Umbilical cord (tissue), 2 donors: Measurements from ENCODE around the gene UNKL. TPM values are rescaled to one million over a fixed set of nuclear protein-coding genes. Genes with fewer than 3 reads are reported as not detected.

Experiments used
- DNase-seq: peaks from one replicate; pipeline ENCODE4 v3.0.0-alpha.2; 2015; ENCODE audit warnings: low spot score
- total RNA-seq: library from RNA; depleted of rRNA; stranded (reverse); fragments of >200 nt; gene quantifications from one replicate; pipeline ENCODE4 v1.2.3, GENCODE V29; 2014; ENCODE audit warnings: low replicate concordance; ENCODE audit not compliant: insufficient read depth

The UNKL gene
- total RNA-seq, 1 donor from 2014 or later, result 3.4 TPM

DNA sequence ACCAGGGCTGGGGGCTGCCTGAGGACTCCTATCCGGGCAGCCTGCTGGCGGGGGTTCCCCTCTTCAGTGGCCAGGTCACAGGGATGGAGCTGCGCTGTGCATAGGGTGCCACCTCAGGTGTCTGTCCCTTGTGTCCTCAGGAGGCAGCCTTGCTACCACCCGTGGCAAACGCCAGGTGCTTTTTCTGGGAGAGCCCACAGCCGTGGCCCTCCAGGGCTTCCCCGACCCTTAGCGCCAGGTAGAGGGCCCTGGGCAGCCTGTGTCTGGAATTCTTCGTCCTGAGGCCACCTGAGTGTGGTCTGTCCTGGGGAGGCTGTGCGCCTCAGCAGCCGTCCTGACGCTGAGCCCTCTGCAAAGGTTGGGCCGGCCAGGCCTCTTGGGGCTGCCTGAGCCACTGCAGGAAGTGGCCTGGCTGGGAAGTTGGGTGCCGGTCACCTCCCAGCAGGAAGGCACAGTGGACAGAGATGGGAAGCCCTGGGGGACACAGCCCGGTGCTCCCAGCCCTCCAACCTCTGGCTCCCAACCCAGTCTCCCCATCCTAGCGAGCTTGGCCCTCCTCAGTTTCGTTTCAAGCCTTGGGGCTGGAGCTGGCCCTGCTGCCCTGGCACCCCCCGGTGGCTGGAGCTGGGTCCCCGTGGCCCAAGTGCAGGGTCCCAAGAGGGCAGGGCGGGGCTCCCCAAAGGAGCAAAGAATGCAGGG lies 88.7 kb downstream of the UNKL start:
- DNase-seq, result no peak

DNA sequence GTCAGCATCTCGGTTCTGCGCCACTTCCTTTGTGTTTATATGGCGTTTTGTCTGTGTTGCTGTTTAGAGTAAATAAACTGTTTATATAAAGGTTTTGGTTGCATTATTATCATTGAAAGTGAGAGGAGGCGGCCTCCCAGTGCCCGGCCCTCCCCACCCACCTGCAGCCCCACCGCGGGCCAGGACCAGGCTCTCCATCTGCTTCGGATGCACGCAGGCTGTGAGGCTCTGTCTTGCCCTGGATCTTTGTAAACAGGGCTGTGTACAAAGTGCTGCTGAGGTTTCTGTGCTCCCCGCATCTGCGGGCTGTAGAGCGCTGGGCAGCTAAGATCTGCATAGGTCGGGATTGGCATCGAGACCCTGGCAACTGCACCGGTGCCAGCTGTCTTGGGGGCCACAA lies 89.2 kb downstream of the UNKL start:
- no peak for DNase-seq

DNA sequence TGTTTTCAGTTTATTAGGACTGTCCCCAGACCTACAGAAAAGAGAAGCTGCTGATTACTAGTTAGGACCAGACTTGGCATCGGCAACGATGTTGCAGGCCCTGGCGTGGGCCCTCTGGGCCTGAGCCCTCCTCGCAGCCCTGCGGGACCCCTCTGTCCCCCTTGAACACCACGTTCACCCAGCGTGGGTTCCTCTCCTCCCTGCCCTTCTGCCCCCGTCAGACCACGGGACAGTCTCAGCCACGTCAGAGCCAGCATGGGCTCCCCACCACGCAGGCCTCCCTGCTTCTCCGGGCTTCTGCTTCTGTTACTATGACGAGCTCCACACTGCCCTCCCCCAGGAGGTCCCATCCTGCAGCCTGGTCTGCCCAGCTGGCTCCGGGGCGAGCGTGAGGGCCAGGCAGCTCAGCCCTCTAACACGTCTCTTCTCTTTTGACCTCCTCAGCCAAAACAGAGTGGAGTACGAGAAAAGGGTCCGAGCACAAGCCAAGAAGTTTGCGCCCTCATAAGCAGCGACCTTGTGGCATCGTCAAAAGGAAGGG lies 90.1 kb downstream of the UNKL start:
- DNase-seq, result no peak

DNA sequence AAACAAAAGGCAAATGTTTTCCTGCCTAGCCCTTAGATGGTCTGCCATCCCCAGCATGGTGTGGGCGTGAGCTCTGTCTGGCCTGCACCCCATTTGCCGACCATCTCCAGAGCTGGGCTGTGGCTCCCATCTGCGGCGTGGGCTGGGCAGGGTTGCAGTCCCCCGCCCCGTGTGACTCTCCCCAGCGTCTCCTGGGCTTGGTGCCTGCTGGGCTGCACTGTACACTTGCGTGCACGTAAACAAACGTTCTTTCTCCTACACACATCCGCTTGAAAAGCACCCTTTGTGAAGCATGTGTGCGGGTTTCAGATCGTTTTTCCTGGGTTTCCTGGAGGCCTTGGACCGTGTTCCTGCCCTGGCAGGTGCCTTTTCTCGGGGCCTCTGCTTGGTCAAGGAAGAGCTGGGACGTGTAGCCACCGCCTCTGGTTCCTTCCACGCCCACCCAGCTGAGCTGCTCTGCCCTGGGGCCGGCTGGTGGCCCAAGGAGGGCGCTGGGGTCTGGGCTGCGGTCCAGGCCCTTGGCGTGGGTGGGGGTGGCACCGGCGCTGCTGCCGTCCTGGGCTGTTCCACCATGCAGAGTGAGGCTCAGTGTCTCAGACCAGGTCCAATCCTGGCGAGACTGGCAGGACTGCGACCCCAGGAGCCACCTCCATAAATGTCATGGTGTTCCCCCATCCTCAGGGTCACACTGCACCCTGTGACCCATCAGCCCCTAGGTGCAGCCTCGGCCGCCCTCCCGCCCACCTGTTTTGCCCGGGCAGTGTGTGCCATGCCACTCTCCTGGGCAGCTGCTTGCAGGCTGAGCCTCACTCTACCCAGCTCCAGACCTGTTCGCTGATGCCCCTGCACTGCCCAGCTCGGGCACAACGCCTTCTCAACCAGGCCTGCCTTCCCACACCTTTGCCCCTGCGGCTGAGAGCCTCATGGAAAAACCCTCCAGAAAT lies 90.9 kb downstream of the UNKL start:
- DNase-seq, result no peak

DNA sequence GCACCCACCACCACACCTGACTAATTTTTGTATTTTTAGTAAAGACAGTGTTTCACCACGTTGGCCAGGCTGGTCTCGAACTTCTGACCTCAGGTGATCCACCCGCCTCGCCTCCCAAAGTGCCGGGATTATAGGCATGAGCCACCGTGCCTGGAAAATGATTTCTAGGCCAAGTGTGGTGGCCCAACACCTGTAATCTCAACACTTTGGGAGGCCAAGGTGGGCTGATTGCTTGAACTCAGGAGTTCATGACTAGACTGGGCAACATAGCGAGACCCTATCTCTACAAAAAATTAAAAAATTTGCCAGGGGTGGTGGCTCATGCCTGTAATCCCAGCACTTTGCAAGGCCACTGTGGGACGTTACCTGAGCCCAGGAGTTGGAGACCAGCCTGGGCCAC lies 92.1 kb downstream of the UNKL start:
- no peak for DNase-seq

DNA sequence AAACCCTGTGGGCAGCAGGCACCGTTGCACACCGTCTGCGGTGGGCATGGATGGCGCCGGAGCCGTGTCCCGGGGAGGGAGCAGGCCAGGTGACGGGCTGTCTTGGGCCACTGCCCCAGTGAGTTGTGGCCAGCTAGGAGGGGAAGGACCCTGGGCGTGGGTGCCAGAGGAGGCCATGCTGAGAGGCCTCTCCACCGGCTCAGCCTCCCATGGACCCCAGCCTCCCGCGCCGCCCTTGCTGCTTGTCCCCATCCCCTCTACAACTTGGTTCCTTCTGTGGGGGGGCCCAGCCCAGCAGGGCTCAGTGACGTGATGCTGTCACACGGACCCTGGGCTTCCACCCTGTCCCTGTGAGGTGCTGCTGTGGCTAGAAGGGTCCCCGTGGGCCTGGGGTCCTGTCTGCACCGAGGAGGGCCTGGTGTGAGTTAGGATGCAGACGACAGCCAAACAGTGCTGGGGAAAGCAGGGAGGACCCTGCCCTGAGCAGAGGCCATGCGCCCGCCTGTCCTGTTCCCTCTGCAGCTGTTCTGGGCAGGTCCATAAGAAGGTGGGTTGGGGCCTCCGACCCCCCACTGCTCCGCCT lies 93.8 kb downstream of the UNKL start:
- DNase-seq, result no peak

DNA sequence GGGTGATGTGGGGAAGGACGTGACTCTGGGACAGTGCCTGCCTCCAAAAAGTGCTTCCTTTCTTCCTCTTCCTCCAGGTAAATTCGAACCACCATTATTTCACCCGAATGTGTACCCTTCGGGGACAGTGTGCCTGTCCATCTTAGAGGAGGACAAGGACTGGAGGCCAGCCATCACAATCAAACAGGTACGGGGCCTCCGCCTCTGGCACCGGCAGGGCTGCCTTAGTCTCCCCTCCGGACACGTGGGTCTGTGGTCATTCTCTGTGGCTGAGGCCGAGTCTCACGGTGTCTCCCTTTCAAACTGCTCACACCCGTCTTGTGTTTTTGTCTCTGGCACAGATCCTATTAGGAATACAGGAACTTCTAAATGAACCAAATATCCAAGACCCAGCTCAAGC lies 94.4 kb downstream of the UNKL start:
- no peak for DNase-seq

DNA sequence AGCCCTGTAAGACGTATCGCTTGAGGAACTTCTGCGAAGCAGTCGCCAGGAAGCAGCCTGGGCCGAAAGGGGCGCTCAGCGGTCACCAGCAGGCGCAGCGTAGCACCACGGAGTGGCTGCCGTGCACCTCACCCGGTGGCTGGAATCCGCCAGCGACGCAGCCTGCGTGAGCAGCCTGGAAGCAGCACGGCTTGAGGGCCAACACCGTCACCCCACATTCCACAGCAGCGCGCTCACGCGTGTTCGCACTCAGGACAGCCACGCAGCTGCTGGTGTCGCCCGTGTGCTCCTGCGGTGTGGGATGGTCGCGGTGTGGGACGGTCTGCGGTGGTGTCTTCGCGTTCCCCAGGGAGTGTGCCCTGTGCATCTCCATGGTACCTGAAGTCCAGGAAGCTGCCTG lies 95.5 kb downstream of the UNKL start:
- DNase-seq, result no peak

DNA sequence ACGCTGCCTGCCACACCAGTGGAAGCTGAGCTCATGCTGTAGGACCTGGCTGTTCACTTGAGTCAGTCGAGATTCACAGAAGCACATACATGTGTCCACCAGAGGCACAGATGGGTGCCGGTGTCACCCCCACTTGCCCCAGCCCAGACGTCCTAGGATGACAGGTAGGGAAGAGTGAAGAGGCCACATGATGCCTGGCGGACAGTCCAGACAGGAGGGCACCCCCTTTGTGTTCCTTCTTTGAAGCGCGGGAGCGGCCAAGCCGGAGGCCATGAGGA lies 96.3 kb downstream of the UNKL start:
- DNase-seq, result no peak

DNA sequence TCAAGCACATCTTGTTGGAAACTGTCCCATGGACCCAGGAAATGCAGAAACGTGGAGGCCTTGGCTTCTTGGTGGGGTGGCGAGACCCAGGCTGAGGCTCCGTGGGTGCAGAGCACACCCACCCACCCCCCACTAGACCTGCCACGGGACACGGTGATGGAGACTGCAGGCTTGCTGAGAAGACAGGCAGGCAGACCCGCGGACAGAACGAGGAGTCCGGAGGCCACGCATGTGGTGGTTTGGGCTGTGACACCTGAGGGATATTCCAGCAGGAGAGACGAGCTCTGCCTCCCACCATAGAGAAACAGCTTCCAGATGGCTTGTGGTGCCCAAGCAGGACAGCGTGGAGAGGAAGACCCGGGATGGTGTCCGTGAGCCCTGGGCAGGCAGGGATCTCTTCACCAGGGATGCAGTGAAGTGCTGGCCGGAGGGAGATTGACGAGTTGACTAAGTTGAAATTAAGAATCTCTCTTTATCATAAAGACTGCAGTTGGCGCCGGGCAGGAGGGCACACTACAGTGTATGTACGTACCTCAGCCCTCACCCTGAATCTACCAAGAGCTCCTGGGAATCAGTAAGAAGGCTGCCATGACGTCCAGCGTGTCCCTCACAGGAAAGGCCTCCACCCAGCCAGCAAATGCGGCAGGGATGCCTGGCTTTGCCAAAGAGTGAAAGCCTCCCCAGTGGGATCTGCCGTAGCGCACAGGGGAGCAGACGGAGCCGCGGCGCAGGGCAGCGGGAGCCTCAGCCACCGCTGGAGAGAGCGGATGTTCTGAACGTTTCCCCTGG lies 96.8 kb downstream of the UNKL start:
- DNase-seq, result no peak

DNA sequence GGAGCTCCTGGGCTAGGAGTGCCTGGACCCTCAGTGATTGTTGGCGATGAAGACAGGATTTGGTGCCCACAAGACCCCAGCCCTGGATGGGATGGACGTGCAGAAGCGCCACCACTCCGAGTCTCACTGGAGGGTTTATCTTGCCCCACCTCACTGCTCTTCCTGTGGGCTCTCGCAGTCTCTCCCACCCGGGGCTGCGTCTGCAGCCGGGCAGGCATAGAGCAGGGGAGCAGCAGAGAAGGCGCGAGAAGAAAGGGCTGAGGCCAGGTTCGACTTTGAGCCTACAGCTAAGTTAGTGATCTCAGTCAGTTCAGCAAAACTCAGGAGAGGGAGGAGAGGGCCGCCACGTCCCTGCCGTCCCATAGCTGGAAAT lies 98.5 kb downstream of the UNKL start:
- no peak for DNase-seq

DNA sequence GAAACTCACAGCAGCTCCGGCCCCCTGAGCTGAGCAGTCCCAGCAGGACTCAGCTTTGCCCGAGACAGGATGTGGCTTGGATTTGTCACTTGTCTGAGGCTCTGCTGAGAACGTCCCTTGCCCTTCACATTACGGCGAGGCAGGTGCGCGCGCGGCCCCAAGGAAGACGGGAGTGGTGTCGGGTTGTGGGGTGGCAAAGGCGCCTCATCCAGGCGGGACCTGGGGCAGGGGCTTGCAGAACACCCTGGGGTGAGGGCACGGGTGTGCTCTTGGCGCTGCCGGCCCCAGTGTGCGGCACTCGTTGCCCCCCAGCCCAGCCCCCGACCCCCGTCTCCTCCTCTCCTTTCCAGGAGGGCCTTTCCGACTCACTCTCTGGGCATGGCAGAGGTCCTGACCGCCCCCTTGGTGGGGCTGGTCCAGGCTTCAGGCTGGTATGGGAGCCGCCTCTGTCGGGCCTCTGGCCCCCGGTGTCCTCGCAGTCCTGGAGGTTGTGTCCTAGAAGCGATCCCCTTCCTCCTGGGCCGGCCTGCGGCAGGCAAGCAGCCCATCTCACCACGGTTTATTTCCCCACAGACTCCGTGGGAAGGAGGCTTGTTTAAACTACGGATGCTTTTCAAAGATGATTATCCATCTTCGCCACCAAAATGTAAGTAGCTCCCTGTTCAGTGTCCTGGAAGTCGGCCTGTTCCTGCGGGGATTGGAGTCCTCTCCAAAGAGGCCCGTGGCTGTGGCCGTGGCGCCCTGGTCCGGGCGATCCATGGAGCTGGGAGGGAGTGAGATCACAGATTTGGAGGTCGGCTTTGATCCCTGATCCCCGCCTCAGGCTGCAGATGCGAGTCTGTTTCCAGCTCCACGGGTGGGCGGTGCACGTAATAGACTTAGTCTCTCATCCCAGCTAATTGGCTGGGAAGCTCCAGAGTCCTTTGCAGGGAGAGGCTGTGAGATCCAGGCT lies 99.1 kb downstream of the UNKL start:
- DNase-seq, result no peak

DNA sequence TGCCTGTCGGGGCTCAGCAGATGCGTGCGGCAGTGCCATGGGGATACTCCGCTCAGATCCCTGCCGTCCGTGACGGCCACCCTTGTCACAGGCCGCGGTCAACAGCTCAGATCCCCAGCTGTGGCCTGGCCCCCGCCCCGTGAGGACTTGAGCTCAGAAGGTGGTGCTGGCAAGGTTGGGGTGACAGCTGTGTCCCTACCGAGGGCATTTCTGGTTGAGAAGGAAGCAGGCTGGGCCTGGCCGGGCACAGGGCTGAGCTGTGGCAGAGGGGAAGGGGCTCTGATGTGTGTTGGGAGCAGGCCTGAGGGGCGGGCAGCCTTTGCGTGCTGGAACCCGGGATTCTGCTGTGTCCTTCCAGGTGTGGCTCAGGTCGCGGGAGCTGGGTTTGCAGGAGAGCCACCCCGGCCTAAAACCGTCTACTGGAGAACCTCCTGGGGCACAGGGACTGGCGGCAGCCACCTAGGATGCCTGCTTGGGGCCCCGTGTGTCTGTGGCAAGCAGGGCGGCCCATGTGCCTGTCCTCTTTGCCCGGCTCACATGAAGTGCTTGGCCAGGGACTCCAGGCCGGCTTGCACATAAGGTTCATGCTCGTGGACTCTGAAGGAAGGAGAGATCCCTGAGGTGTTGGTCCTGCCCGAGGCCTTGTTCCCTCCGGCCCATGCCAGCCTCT lies 100.0 kb downstream of the UNKL start:
- DNase-seq, result no peak

DNA sequence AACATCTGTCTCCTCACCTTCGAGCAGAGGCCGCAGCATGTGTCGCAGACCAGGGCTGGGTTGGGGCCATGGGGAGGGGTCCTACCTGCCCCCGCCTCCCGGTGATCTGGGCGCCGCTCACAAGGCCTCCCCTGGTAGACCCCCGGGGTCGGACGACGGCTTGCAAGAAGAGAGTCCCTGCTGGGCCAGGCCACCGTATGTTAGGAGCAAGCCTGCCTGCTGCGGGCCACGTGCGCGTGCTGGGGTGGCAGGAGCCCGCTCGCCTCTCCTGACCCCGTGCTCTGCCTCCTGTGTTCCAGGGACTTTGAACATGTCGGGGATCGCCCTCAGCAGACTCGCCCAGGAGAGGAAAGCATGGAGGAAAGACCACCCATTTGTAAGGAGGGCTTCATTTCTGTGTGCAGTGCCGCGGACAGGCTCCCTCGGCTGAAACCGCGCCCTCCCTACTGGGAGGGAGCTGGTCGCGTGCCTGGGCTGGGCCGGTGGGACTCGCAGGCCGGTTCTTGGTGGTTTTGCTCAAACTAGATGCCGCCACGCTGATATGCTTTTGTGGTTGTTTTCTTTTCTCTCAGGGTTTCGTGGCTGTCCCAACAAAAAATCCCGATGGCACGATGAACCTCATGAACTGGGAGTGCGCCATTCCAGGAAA lies 100.7 kb downstream of the UNKL start:
- DNase-seq, result no peak

Other genes with a start within 250 kb of the UNKL start
- gene TPSG1, start 189.4 kb downstream of the UNKL start, total RNA-seq, result not detected
- gene TPSB2, start 184.5 kb downstream of the UNKL start, total RNA-seq, result 1.9 TPM
- 8.9 TPM for gene TPSAB1, start 174.0 kb downstream of the UNKL start, total RNA-seq
- not detected for gene TPSD1, start 158.6 kb downstream of the UNKL start, total RNA-seq
- gene UBE2I, start 105.1 kb downstream of the UNKL start, total RNA-seq, result 47.4 TPM
- gene BAIAP3, start 81.1 kb downstream of the UNKL start, total RNA-seq, result 0.24 TPM
- gene TSR3, start 62.8 kb downstream of the UNKL start, total RNA-seq, result 55.6 TPM
- gene GNPTG, start 62.8 kb downstream of the UNKL start, total RNA-seq, result 59.9 TPM
- gene UQCC4, start 6.0 kb upstream of the UNKL start, total RNA-seq, result 20.7 TPM
- 3.1 TPM for gene PERCC1, start 16.4 kb upstream of the UNKL start, total RNA-seq
- 0.48 TPM for gene CCDC154, start 29.9 kb upstream of the UNKL start, total RNA-seq
- 35.2 TPM for gene CLCN7, start 60.3 kb upstream of the UNKL start, total RNA-seq
- not detected for gene PTX4, start 74.2 kb upstream of the UNKL start, total RNA-seq
- gene TELO2, start 78.7 kb upstream of the UNKL start, total RNA-seq, result 7.9 TPM
- gene TMEM204, start 119.0 kb upstream of the UNKL start, total RNA-seq, result 6.7 TPM
- gene IFT140, start 197.4 kb upstream of the UNKL start, total RNA-seq, result 17.1 TPM
- 6.0 TPM for gene CRAMP1, start 197.7 kb upstream of the UNKL start, total RNA-seq